ENCODE measurements around the gene CNTNAP5. TPM values are rescaled to one million over a fixed set of nuclear protein-coding genes. Genes with fewer than 3 reads are reported as not detected.

CNTNAP5 gene
- total RNA-seq, 1 experiment from 2014 or later: 0.48 TPM

GRCh38 chr2:124762388-124762787 is 737.3 kb downstream of the CNTNAP5 start:
- no peak for TF ChIP-seq CTCF (conservative IDR thresholded peaks at IDR 0.05)
- no peaks in the 10 kb centered on the region for H3K79me1 ChIP-seq (ENCODE audit: insufficient read depth, low read depth, low read length, poor library complexity, severe bottlenecking)
- no peak overlapping the region for H2AK5ac ChIP-seq (ENCODE audit: insufficient read length, low read length)
- no peak overlapping the region for H2BK15ac ChIP-seq (ENCODE audit: low read depth, low read length)
- no peak overlapping the region for H2BK20ac ChIP-seq (ENCODE audit: low read depth, low read length, poor library complexity, severe bottlenecking)
- H3K4me3 Mint-ChIP-seq: no peak overlapping the region
- H3K4me1 ChIP-seq (ENCODE audit: insufficient read depth, low read length): no peaks in the 10 kb centered on the region
- H3K36me3 Mint-ChIP-seq (ENCODE audit: insufficient read depth in 1 of 3, low read depth in 3 of 3): no peaks in the 10 kb centered on the region
- H3K27me3 ChIP-seq (ENCODE audit: insufficient read depth, low read length): no peaks in the 10 kb centered on the region
- no peaks in the 10 kb centered on the region for H4K20me1 ChIP-seq (ENCODE audit: control insufficient read depth, insufficient read depth, insufficient read length)
- no peak overlapping the region for H3T11ph ChIP-seq (ENCODE audit: low read length)
- no peak overlapping the region for H3K4ac ChIP-seq (ENCODE audit: low read depth, low read length)
- no peak overlapping the region for H4K8ac ChIP-seq (replicated peaks; ENCODE audit: insufficient read length, low read depth, low read length)
- no peak overlapping the region for H2BK12ac ChIP-seq (ENCODE audit: insufficient read length, low read depth, low read length)
- no peak overlapping the region for H2BK5ac ChIP-seq (ENCODE audit: insufficient read length, low read length)
- no peak overlapping the region for H3K14ac ChIP-seq (ENCODE audit: insufficient read depth, low read length)
- no CpG with 5 or more reads among the region's 1 CpG for WGBS (ENCODE audit: extremely low coverage, insufficient read length, low lambda C conversion rate)
- H3K4me1 Mint-ChIP-seq: no peaks in the 10 kb centered on the region
- no peak overlapping the region for H3K4me2 ChIP-seq (ENCODE audit: insufficient read depth, insufficient read length, low read length)
- H3K79me2 ChIP-seq (ENCODE audit: insufficient read depth, low read length): no peaks in the 10 kb centered on the region
- H3K18ac ChIP-seq (ENCODE audit: insufficient read length, low read depth, low read length): no peak overlapping the region
- no peak overlapping the region for H4K5ac ChIP-seq (ENCODE audit: insufficient read length, low read depth, low read length)
- no peak overlapping the region for H3K27ac Mint-ChIP-seq
- H3K23me2 ChIP-seq (ENCODE audit: insufficient read length, low read depth, low read length, poor library complexity, severe bottlenecking): no peaks in the 10 kb centered on the region
- H4K91ac ChIP-seq (ENCODE audit: insufficient read length, low read depth, low read length): no peak overlapping the region
- no peak overlapping the region for H3K27ac ChIP-seq (ENCODE audit: insufficient read length, low read depth, low read length)
- H3K9me3 ChIP-seq (ENCODE audit: control insufficient read depth, low read depth, low read length): no peaks in the 10 kb centered on the region
- no peaks in the 10 kb centered on the region for H3K27me3 Mint-ChIP-seq (ENCODE audit: low read depth)
- no peak overlapping the region for H2BK120ac ChIP-seq (ENCODE audit: low read depth, low read length, poor library complexity, severe bottlenecking)
- no peak overlapping the region for H3K9ac ChIP-seq (ENCODE audit: extremely low read depth, insufficient read length, low read length)
- no peak for DNase-seq
- H2AFZ ChIP-seq (ENCODE audit: low read length): no peak overlapping the region
- H3K23ac ChIP-seq (ENCODE audit: insufficient read length, low read depth, low read length): no peak overlapping the region
- H3K9me3 Mint-ChIP-seq: no peaks in the 10 kb centered on the region
- H3K56ac ChIP-seq (ENCODE audit: insufficient read length, low read depth, low read length): no peak overlapping the region
